Neuronal stem cell (in vitro differentiated cells): Measurements from ENCODE around the gene SLC40A1.

Source experiments
- DNase-seq: peaks from one replicate; pipeline ENCODE4 v3.0.0-alpha.2; 2013; ENCODE audit warnings: low spot score
- H2AFZ ChIP-seq: one replicate; pipeline ENCODE4 v1.6.1; 2013; ENCODE audit warnings: mild to moderate bottlenecking, low read length, inconsistent platforms
- H2AK5ac ChIP-seq: 2 replicates; pipeline ENCODE4 v1.6.1; 2013; ENCODE audit warnings: low read depth, mild to moderate bottlenecking, inconsistent platforms, low read length, moderate library complexity, mixed read lengths
- H2BK120ac ChIP-seq: 2 replicates; pipeline ENCODE4 v1.6.1; 2013; ENCODE audit warnings: low read depth, mild to moderate bottlenecking, inconsistent platforms, low read length, moderate library complexity, mixed read lengths
- H2BK12ac ChIP-seq: one replicate; pipeline ENCODE4 v1.6.1; 2013; ENCODE audit warnings: low read length, inconsistent platforms
- H2BK15ac ChIP-seq: 2 replicates; pipeline ENCODE4 v1.6.1; 2013; ENCODE audit warnings: mild to moderate bottlenecking, low read length, inconsistent platforms, mixed read lengths
- H2BK5ac ChIP-seq: one replicate; pipeline ENCODE4 v1.6.1; 2013; ENCODE audit warnings: inconsistent platforms, mild to moderate bottlenecking, low read length, moderate library complexity
- H3K14ac ChIP-seq: one replicate; pipeline ENCODE4 v1.6.1; 2013; ENCODE audit warnings: low read length, inconsistent platforms
- H3K18ac ChIP-seq: 2 replicates; pipeline ENCODE4 v1.6.1; 2013; ENCODE audit warnings: low read length, inconsistent platforms
- H3K23ac ChIP-seq: 2 replicates; pipeline ENCODE4 v1.6.1; 2013; ENCODE audit warnings: low read depth, mild to moderate bottlenecking, mixed read lengths, low read length, inconsistent platforms; ENCODE audit not compliant: poor library complexity
- H3K27ac ChIP-seq: replicated peaks from 3 replicates; pipeline ENCODE4 v1.5.1; 2013; ENCODE audit warnings: low read length, inconsistent platforms
- H3K27me3 ChIP-seq, 3 experiments: 2 replicates each; pipeline ENCODE4 v1.6.1; 2013; ENCODE audit warnings: low read length in 3 of 3, mild to moderate bottlenecking in 2 of 3, inconsistent platforms in 1 of 3, low read depth in 1 of 3, mixed read lengths in 1 of 3, moderate library complexity in 1 of 3; ENCODE audit not compliant: control insufficient read depth in 3 of 3, insufficient read depth in 3 of 3
- H3K36me3 ChIP-seq, 2 donors: replicated peaks in 1 of 2; 2 replicates each; pipeline ENCODE4 v1.6.1; 2013; ENCODE audit warnings: low read length in 2 of 2; ENCODE audit not compliant: control insufficient read depth in 2 of 2, insufficient read depth in 2 of 2
- H3K4ac ChIP-seq: 2 replicates; pipeline ENCODE4 v1.6.1; 2013; ENCODE audit warnings: inconsistent platforms, mild to moderate bottlenecking, low read length, moderate library complexity
- H3K4me1 ChIP-seq, 2 donors: 1 replicate in 1 of 2; 2 replicates in 1 of 2; pipeline ENCODE4 v1.6.1; 2013; ENCODE audit warnings: low read length in 2 of 2, low read depth in 1 of 2; ENCODE audit not compliant: control insufficient read depth in 2 of 2, insufficient read depth in 1 of 2
- H3K4me2 ChIP-seq: one replicate; pipeline ENCODE4 v1.6.1; 2013; ENCODE audit warnings: mild to moderate bottlenecking, low read length, inconsistent platforms; ENCODE audit not compliant: insufficient read depth, poor library complexity, severe bottlenecking
- H3K4me3 ChIP-seq, 2 donors: 2 replicates each; pipeline ENCODE4 v1.5.1; 2013; ENCODE audit warnings: low read length in 2 of 2, mild to moderate bottlenecking in 2 of 2, inconsistent platforms in 1 of 2, moderate library complexity in 1 of 2
- H3K79me1 ChIP-seq: one replicate; pipeline ENCODE4 v1.6.1; 2013; ENCODE audit warnings: low read depth, mild to moderate bottlenecking, inconsistent platforms, low read length, moderate library complexity
- H3K9ac ChIP-seq: one replicate; pipeline ENCODE4 v1.6.1; 2013; ENCODE audit warnings: mild to moderate bottlenecking, low read depth, low read length, inconsistent platforms; ENCODE audit not compliant: poor library complexity
- H3K9me3 ChIP-seq, 2 donors: replicated peaks in 1 of 2; 2 replicates each; pipeline versions ENCODE3 to v1.6.1; 2013; ENCODE audit warnings: low read length in 2 of 2, mild to moderate bottlenecking in 2 of 2, inconsistent platforms in 1 of 2, low read depth in 1 of 2, mixed read lengths in 1 of 2, moderate library complexity in 1 of 2; ENCODE audit not compliant: control insufficient read depth in 2 of 2, insufficient read depth in 1 of 2
- H4K8ac ChIP-seq: one replicate; pipeline ENCODE4 v1.6.1; 2013; ENCODE audit warnings: low read depth, mild to moderate bottlenecking, inconsistent platforms, low read length, moderate library complexity
- H4K91ac ChIP-seq: one replicate; pipeline ENCODE4 v1.6.1; 2013; ENCODE audit warnings: low read length, low read depth, mild to moderate bottlenecking, inconsistent platforms; ENCODE audit not compliant: poor library complexity
- WGBS, 2 donors: extraction: QIAGEN DNeasy Blood & Tissue Kit; methylation state at CpG; one replicate each; pipeline ENCODE4 v1.1.7; 2013; ENCODE audit warnings: missing lambda C conversion rate in 2 of 2, mixed read lengths in 1 of 2; ENCODE audit not compliant: insufficient read length in 2 of 2, insufficient replicate concordance in 1 of 2; ENCODE audit errors: extremely low coverage in 2 of 2; 5-methylcytosine and 5-hydroxymethylcytosine counted together

The SLC40A1 gene

GRCh38 chr2:189524746-189525145 is 55.8 kb downstream of the SLC40A1 start:
- H3K27me3 ChIP-seq: no peaks in the 10 kb centered on the region
- H3K23ac ChIP-seq: no peak overlapping the region
- H4K8ac ChIP-seq: no peak overlapping the region
- no peak overlapping the region for H2BK5ac ChIP-seq
- no peak overlapping the region for H3K4ac ChIP-seq
- H3K4me1 ChIP-seq: peaks cover 0 to 4% of the 10 kb centered on the region in 2 donors
- H3K36me3 ChIP-seq: no peaks in the 10 kb centered on the region
- H3K14ac ChIP-seq: no peak overlapping the region
- DNase-seq: no peak
- no peak overlapping the region for H3K4me3 ChIP-seq
- no peaks in the 10 kb centered on the region for H3K79me1 ChIP-seq
- no peak overlapping the region for H3K27ac ChIP-seq
- no peaks in the 10 kb centered on the region for H3K9me3 ChIP-seq
- H2BK12ac ChIP-seq: no peak overlapping the region
- H3K9ac ChIP-seq: no peak overlapping the region
- no peak overlapping the region for H3K18ac ChIP-seq
- no CpG with 5 or more reads among the region's 4 CpGs for WGBS, 2 donors
- no peak overlapping the region for H2BK15ac ChIP-seq
- H3K4me2 ChIP-seq: no peak overlapping the region
- H2AFZ ChIP-seq: no peak overlapping the region
- no peak overlapping the region for H4K91ac ChIP-seq
- H2BK120ac ChIP-seq: no peak overlapping the region
- H2AK5ac ChIP-seq: no peak overlapping the region

- Histone ChIP-seq H2BK12ac (no peak overlapping the region), H3K27ac (no peak overlapping the region), H3K4me1 (peaks cover 0 to 4% of the 10 kb centered on the region in 2 donors), H3K9me3 (no peaks in the 10 kb centered on the region), H4K8ac (no peak overlapping the region), H3K4me3 (no peak overlapping the region), H2BK120ac (no peak overlapping the region), H3K4ac (no peak overlapping the region), H2BK5ac (no peak overlapping the region), H3K36me3 (no peaks in the 10 kb centered on the region), H3K18ac (no peak overlapping the region), H4K91ac (no peak overlapping the region), H3K79me1 (no peaks in the 10 kb centered on the region), H3K27me3 (no peaks in the 10 kb centered on the region), H3K14ac (no peak overlapping the region), H3K4me2 (no peak overlapping the region), H3K9ac (no peak overlapping the region), H2BK15ac (no peak overlapping the region), H2AK5ac (no peak overlapping the region), H2AFZ (peak overlapping the region; percentile 26), H3K23ac (no peak overlapping the region)
- DNase-seq: no peak
- WGBS, 2 donors: no CpG with 5 or more reads among the region's 5 CpGs
Observed at GRCh38 chr2:189522435-189523151, 58.0 kb downstream of the SLC40A1 start.

- no peaks in the 10 kb centered on the region for H3K9me3 ChIP-seq
- no peak overlapping the region for H2BK5ac ChIP-seq
- H3K4ac ChIP-seq: no peak overlapping the region
- H3K23ac ChIP-seq: no peak overlapping the region
- H3K4me2 ChIP-seq: no peak overlapping the region
- peaks cover 0 to 4% of the 10 kb centered on the region in 2 donors for H3K4me1 ChIP-seq
- H2BK15ac ChIP-seq: no peak overlapping the region
- no peak overlapping the region for H4K91ac ChIP-seq
- H3K18ac ChIP-seq: no peak overlapping the region
- no peak overlapping the region for H2AK5ac ChIP-seq
- no peaks in the 10 kb centered on the region for H3K79me1 ChIP-seq
- H2BK120ac ChIP-seq: no peak overlapping the region
- DNase-seq: no peak
- H3K9ac ChIP-seq: no peak overlapping the region
- no peak overlapping the region for H4K8ac ChIP-seq
- no peak overlapping the region for H2BK12ac ChIP-seq
- H3K36me3 ChIP-seq: no peaks in the 10 kb centered on the region
- H3K4me3 ChIP-seq: no peak overlapping the region
- WGBS, 2 donors: no CpG with 5 or more reads among the region's 2 CpGs
- no peak overlapping the region for H2AFZ ChIP-seq
- H3K27ac ChIP-seq: no peak overlapping the region
- no peak overlapping the region for H3K14ac ChIP-seq
- H3K27me3 ChIP-seq: no peaks in the 10 kb centered on the region
Observed at GRCh38 chr2:189521699-189522434, 58.7 kb downstream of the SLC40A1 start.

- Histone ChIP-seq H2BK5ac (no peak overlapping the region), H2AK5ac (no peak overlapping the region), H3K9me3 (no peaks in the 10 kb centered on the region), H3K27me3 (no peaks in the 10 kb centered on the region), H3K14ac (no peak overlapping the region), H3K79me1 (no peaks in the 10 kb centered on the region), H2BK12ac (no peak overlapping the region), H3K4me2 (no peak overlapping the region), H2AFZ (peak overlapping the region; percentile 5), H2BK120ac (no peak overlapping the region), H3K18ac (no peak overlapping the region), H3K36me3 (no peaks in the 10 kb centered on the region), H4K8ac (no peak overlapping the region), H2BK15ac (no peak overlapping the region), H3K4me1 (peaks cover 0 to 4% of the 10 kb centered on the region in 2 donors), H3K4ac (no peak overlapping the region), H3K23ac (no peak overlapping the region), H3K27ac (no peak overlapping the region), H4K91ac (no peak overlapping the region), H3K4me3 (no peak overlapping the region), H3K9ac (no peak overlapping the region)
- WGBS, 2 donors: no CpG with 5 or more reads among the region's 6 CpGs
- DNase-seq: no peak
Observed at GRCh38 chr2:189519631-189520387, 60.8 kb downstream of the SLC40A1 start.
